Bronchial epithelial cell (primary cell): ENCODE data around the gene EYS. TPM values are rescaled to one million over a fixed set of nuclear protein-coding genes. Genes with fewer than 3 reads are reported as not detected.

Experiments used
- DNase-seq: peaks from one replicate; pipeline ENCODE4 v3.0.0-alpha.2; 2010; ENCODE audit warnings: low read depth
- FAIRE-seq: peaks from 2 replicates; lab custom pipeline; 2011; peaks lifted over from hg19 to GRCh38; lab: Jason Lieb, UNC
- H3K27me3 ChIP-seq: 2 replicates; pipeline ENCODE4 v1.5.1; 2011; ENCODE audit warnings: low read length; ENCODE audit not compliant: control insufficient read depth, insufficient read depth
- H3K36me3 ChIP-seq: 2 replicates; pipeline ENCODE4 v1.5.1; 2011; ENCODE audit warnings: low read length; ENCODE audit not compliant: control insufficient read depth, insufficient read depth
- H3K4me3 ChIP-seq: 2 replicates; pipeline ENCODE4 v1.5.1; 2011; ENCODE audit warnings: mild to moderate bottlenecking, low read depth, low read length, control low read depth
- CTCF ChIP-seq: IDR thresholded peaks from 2 replicates; pipeline ENCODE4 v1.5.1; 2011; ENCODE audit warnings: mild to moderate bottlenecking, moderate library complexity, low read length, control low read depth, inconsistent platforms; ENCODE audit not compliant: insufficient read depth, severe bottlenecking
- total RNA-seq: library from RNA; depleted of rRNA; stranded (reverse); fragments of >200 nt; gene quantifications from 2 replicates; pipeline ENCODE4 v1.2.1, GENCODE V29; 2014

The EYS gene
- total RNA-seq, 1 donor from 2014 or later: 0.53 TPM

GRCh38 chr6:63690221-63690620, 2016.8 kb downstream of the EYS start:
- no peak overlapping the region for H3K4me3 ChIP-seq
- H3K27me3 ChIP-seq: no peaks in the 10 kb centered on the region
- DNase-seq: no peak
- no peak for TF ChIP-seq CTCF
- H3K36me3 ChIP-seq: no peaks in the 10 kb centered on the region
- FAIRE-seq: no peak

- FAIRE-seq (no peak), DNase-seq (no peak)
- Histone ChIP-seq H3K36me3 (peaks cover 2% of the 10 kb centered on the region), H3K27me3 (no peaks in the 10 kb centered on the region), H3K4me3 (no peak overlapping the region)
- no peak for TF ChIP-seq CTCF
Measured at GRCh38 chr6:63689421-63689820, 2017.6 kb downstream of the EYS start.

- no peak for TF ChIP-seq CTCF
- FAIRE-seq: no peak
- no peak for DNase-seq
Measured at GRCh38 chr6:63685446-63686379, 2021.3 kb downstream of the EYS start.

GRCh38 chr6:63683071-63683603, 2023.9 kb downstream of the EYS start:
- DNase-seq: no peak
- Histone ChIP-seq H3K36me3 (peaks cover 2% of the 10 kb centered on the region), H3K27me3 (no peaks in the 10 kb centered on the region), H3K4me3 (no peak overlapping the region)
- no peak for TF ChIP-seq CTCF
- no peak for FAIRE-seq

More at GRCh38 chr6:63685446-63686379, 2021.3 kb downstream of the EYS start:
- Histone ChIP-seq H3K36me3 (peaks cover 2% of the 10 kb centered on the region), H3K27me3 (no peaks in the 10 kb centered on the region), H3K4me3 (no peak overlapping the region)

- peak; percentile 25 for DNase-seq
- no peak for TF ChIP-seq CTCF
- no peak for FAIRE-seq
- H3K4me3 ChIP-seq: no peak overlapping the region
- H3K36me3 ChIP-seq: no peaks in the 10 kb centered on the region
- no peaks in the 10 kb centered on the region for H3K27me3 ChIP-seq
Measured at GRCh38 chr6:63677282-63677681, 2029.7 kb downstream of the EYS start.
